ENCODE results near the gene CNTN4. TPM values are rescaled to one million over a fixed set of nuclear protein-coding genes. Genes with fewer than 3 reads are reported as not detected.
"Not testable (repeated sequence)": the region's sequence is repeated elsewhere in the genome, so short reads cannot be mapped to it uniquely, and the experiment has no call there.

CNTN4 gene
- total and polyA plus RNA-seq, 3 experiments from 2014 or later, result not detected

DNA sequence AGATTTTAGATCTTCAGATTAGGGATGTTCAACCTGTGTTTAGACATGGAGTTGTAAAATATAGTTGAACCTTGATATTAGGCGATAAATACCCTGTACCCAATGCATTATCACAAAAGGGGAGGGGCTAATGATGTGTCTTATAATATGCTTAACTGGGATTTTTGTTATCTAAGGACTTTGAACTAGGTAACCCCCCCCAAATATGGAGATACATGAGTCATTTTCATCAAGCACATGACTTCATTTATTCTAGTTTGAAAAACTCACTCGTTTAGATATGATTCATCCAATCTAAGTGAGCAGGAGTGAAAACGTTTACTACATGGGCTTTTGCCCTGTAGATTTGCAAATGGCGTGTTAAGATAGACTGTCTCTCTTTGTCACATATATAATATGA lies 799.2 kb downstream of the CNTN4 start:
- peaks cover 0 to 5% (median 0%) of the 10 kb centered on the region in 5 donors for H3K9me3 Mint-ChIP-seq
- no peaks in the 10 kb centered on the region for H3K36me3 ChIP-seq (ENCODE audit: insufficient read depth, low read length)
- H3K4me1 ChIP-seq (ENCODE audit: insufficient read depth, low read length), result no peaks in the 10 kb centered on the region
- peaks cover 2 to 8% of the 10 kb centered on the region in 2 donors for H3K27me3 Mint-ChIP-seq
- ChIA-PET CTCF (no interaction called here), POLR2A (no interaction called here)
- H3K36me3 Mint-ChIP-seq, result no peaks in the 10 kb centered on the region
- H3K4me1 Mint-ChIP-seq, result no peaks in the 10 kb centered on the region
- no peak overlapping the region for H3K4me3 Mint-ChIP-seq
- H3K4me3 ChIP-seq (ENCODE audit: low read length), result no peak overlapping the region
- no peaks in the 10 kb centered on the region for H3K9me3 ChIP-seq (ENCODE audit: low read length)
- no peak overlapping the region for H3K27ac ChIP-seq (ENCODE audit: low read depth, low read length)
- no peak for DNase-seq
- no peaks in the 10 kb centered on the region for H3K27me3 ChIP-seq (ENCODE audit: insufficient read depth, low read length, poor library complexity, severe bottlenecking)
- H3K27ac Mint-ChIP-seq, result no peak overlapping the region

DNA sequence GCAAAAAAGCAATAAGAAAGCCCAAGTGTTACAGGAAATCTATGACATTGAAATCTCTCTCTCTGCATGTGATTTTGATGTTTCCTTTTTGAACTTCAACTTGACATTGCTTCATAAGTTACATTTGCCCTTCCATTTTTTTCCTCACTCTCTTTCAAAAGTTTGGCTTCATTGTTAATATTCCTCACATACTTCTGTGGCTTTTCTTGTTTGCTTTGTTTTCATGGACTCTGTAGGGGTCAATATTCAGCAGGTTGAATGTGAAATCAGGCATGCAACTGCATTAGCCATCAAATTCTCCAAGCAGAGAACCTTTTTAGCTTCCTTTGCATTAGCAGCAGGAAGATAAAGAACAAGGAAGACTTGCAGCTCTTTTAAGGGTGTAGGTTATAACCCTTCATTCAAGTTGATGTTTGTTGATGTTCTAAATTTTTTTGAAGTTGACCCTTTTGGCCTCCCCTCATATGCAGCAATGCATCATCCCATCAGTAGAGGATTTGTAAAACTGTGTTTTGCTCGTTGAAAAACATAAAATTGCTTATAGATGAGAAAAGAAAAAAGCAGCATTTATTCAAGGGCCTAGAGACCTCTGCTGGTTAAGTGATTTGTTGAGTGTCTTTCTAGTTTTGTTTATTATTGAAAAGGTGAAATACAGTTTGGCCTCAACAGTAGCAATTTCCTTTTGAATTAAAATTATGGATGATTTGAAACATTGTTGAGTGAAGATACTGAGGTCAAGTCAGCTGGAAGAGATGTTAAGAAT lies 800.1 kb downstream of the CNTN4 start:
- DNase-seq, result no peak
- Histone ChIP-seq H3K27me3 (ENCODE audit: insufficient read depth, low read length, poor library complexity, severe bottlenecking) (no peaks in the 10 kb centered on the region), H3K4me3 (ENCODE audit: low read length) (no peak overlapping the region), H3K36me3 (ENCODE audit: insufficient read depth, low read length) (no peaks in the 10 kb centered on the region), H3K9me3 (ENCODE audit: low read length) (no peaks in the 10 kb centered on the region), H3K27ac (ENCODE audit: low read depth, low read length) (no peak overlapping the region), H3K4me1 (ENCODE audit: insufficient read depth, low read length) (no peaks in the 10 kb centered on the region)
- Mint-ChIP-seq H3K4me3 (no peak overlapping the region), H3K9me3 (peaks cover 0 to 5% (median 0%) of the 10 kb centered on the region in 5 donors), H3K27ac (no peak overlapping the region), H3K27me3 (peaks cover 2 to 8% of the 10 kb centered on the region in 2 donors), H3K36me3 (no peaks in the 10 kb centered on the region), H3K4me1 (no peaks in the 10 kb centered on the region)
- ChIA-PET CTCF (no interaction called here), POLR2A (no interaction called here)

DNA sequence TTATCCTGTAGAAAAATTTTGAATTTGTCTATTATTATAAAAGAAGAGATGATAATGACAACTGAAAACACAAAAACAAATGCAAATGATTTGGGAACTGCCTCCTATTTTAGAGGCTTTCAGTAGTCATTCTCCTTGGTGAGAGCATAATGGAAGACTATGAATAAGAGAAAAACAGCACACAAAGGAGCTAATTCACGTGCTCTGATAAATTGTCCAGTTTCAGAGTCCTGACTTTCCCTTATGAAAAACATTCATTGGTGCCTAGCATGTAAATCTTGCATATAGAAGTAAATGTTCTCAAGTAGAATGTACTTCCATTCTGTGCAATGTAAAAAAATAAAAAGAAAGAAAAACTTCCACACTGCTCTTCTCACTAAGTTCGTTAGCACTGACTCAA lies 805.4 kb downstream of the CNTN4 start:
- H3K4me1 ChIP-seq (ENCODE audit: insufficient read depth, low read length), result no peaks in the 10 kb centered on the region
- H3K9me3 ChIP-seq (ENCODE audit: low read length), result no peaks in the 10 kb centered on the region
- CTCF ChIA-PET, result no interaction called here
- Mint-ChIP-seq H3K4me1 (no peaks in the 10 kb centered on the region), H3K9me3 (no peaks in the 10 kb centered on the region), H3K27me3 (peaks cover 0 to 15% of the 10 kb centered on the region in 2 donors), H3K4me3 (no peak overlapping the region), H3K36me3 (no peaks in the 10 kb centered on the region), H3K27ac (no peak overlapping the region)
- H3K36me3 ChIP-seq (ENCODE audit: insufficient read depth, low read length), result no peaks in the 10 kb centered on the region
- no peaks in the 10 kb centered on the region for H3K27me3 ChIP-seq (ENCODE audit: insufficient read depth, low read length, poor library complexity, severe bottlenecking)
- H3K27ac ChIP-seq (ENCODE audit: low read depth, low read length), result no peak overlapping the region
- no peak overlapping the region for H3K4me3 ChIP-seq (ENCODE audit: low read length)
- DNase-seq, result no peak
- POLR2A ChIA-PET, result no interaction called here

DNA sequence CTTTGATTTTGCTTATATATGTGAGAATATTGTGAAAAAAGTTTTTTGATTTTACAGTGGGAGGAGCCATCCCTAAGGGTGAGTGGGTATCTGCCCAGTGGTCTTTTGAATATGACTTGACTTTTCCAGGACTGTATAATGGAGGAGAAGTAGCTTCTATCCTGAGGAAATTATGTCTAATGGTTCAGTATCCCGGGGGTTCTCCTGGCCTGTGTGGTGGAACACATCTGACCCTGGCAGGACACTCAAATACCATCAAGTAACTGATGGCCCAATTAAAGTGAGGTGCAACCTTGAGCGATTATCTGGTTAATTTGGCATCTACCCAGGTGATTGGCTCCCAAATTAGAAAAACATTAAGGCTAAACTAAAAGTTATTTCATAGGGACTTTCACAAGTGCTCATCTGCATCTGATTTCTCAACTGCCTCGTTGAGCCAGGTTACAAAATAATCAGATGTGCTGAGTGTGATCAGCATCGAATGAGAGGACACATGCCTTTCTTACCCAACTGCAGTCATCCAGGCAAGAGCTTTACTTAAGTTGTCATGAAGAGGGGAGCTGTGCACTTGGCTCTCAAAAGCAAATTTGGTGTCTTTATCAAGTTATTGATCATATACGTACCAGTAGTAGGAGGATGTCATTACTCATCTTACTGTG lies 810.2 kb downstream of the CNTN4 start:
- Mint-ChIP-seq H3K4me3 (no peak overlapping the region), H3K27me3 (peaks cover 0 to 16% of the 10 kb centered on the region in 2 donors), H3K9me3 (no peaks in the 10 kb centered on the region), H3K36me3 (no peaks in the 10 kb centered on the region), H3K27ac (no peak overlapping the region), H3K4me1 (no peaks in the 10 kb centered on the region)
- Histone ChIP-seq H3K4me1 (ENCODE audit: insufficient read depth, low read length) (no peaks in the 10 kb centered on the region), H3K27ac (ENCODE audit: low read depth, low read length) (no peak overlapping the region), H3K36me3 (ENCODE audit: insufficient read depth, low read length) (no peaks in the 10 kb centered on the region), H3K4me3 (ENCODE audit: low read length) (no peak overlapping the region), H3K9me3 (ENCODE audit: low read length) (no peaks in the 10 kb centered on the region), H3K27me3 (ENCODE audit: insufficient read depth, low read length, poor library complexity, severe bottlenecking) (no peaks in the 10 kb centered on the region)
- no peak for DNase-seq
- POLR2A ChIA-PET, result no interaction called here
- CTCF ChIA-PET, result no interaction called here

DNA sequence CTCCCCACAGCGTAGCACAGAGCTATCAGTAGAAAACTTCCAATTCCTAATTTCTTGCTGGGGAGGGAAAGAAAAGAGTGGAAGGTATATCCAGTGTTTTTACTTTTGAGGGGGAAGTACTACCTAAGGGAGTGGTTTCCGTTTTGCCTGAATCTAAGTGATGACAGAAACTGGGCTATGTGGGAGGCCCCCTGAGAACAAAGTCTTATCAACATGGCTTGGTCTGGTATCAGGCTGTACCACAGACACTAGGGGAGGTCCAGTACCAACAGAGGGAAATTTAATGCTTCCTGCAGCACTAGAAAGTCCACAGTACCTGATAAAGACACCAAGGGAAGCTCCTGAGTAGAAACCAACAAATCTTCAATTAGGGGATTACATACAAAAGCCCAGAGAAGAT lies 812.3 kb downstream of the CNTN4 start:
- Histone ChIP-seq H3K27ac (ENCODE audit: low read depth, low read length) (no peak overlapping the region), H3K9me3 (ENCODE audit: low read length) (no peaks in the 10 kb centered on the region), H3K27me3 (ENCODE audit: insufficient read depth, low read length, poor library complexity, severe bottlenecking) (no peaks in the 10 kb centered on the region), H3K4me1 (ENCODE audit: insufficient read depth, low read length) (no peaks in the 10 kb centered on the region), H3K36me3 (ENCODE audit: insufficient read depth, low read length) (no peaks in the 10 kb centered on the region), H3K4me3 (ENCODE audit: low read length) (no peak overlapping the region)
- Mint-ChIP-seq H3K36me3 (no peaks in the 10 kb centered on the region), H3K4me1 (no peaks in the 10 kb centered on the region), H3K27ac (no peak overlapping the region), H3K27me3 (peaks cover 0 to 13% of the 10 kb centered on the region in 2 donors), H3K4me3 (no peak overlapping the region), H3K9me3 (peaks cover 0 to 3% (median 0%) of the 10 kb centered on the region in 5 donors)
- no peak for DNase-seq
- ChIA-PET POLR2A (no interaction called here), CTCF (no interaction called here)

DNA sequence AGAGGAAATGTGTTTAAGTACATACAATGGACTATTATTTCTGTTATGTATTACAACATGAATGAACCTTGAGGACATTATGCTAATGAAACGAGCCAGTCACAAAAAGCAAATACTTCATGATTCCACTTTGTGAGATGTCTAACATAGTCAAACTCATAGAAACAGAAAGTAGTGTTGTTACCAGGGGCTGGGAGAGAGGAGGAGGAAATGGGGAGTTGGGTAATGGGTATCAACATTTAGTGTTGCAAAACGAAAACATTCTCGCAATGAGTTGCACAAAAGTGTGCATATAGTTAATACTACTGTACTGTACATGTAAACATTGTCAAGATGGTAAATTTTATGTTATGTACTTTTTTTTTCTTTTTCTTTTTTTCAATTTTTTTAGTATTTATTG lies 817.2 kb downstream of the CNTN4 start:
- CTCF ChIA-PET, result no interaction called here
- H3K4me1 ChIP-seq (ENCODE audit: insufficient read depth, low read length), result no peaks in the 10 kb centered on the region
- peaks cover 3 to 5% of the 10 kb centered on the region in 2 donors for H3K27me3 Mint-ChIP-seq
- POLR2A ChIA-PET, result no interaction called here
- no peak overlapping the region for H3K27ac Mint-ChIP-seq
- H3K9me3 ChIP-seq (ENCODE audit: low read length), result no peaks in the 10 kb centered on the region
- no peak overlapping the region for H3K27ac ChIP-seq (ENCODE audit: low read depth, low read length)
- H3K27me3 ChIP-seq (ENCODE audit: insufficient read depth, low read length, poor library complexity, severe bottlenecking), result no peaks in the 10 kb centered on the region
- no peaks in the 10 kb centered on the region for H3K36me3 Mint-ChIP-seq
- H3K36me3 ChIP-seq (ENCODE audit: insufficient read depth, low read length), result no peaks in the 10 kb centered on the region
- no peaks in the 10 kb centered on the region for H3K4me1 Mint-ChIP-seq
- no peak for DNase-seq
- no peak overlapping the region for H3K4me3 Mint-ChIP-seq
- H3K4me3 ChIP-seq (ENCODE audit: low read length), result no peak overlapping the region
- peaks cover 0 to 4% (median 0%) of the 10 kb centered on the region in 5 donors for H3K9me3 Mint-ChIP-seq

DNA sequence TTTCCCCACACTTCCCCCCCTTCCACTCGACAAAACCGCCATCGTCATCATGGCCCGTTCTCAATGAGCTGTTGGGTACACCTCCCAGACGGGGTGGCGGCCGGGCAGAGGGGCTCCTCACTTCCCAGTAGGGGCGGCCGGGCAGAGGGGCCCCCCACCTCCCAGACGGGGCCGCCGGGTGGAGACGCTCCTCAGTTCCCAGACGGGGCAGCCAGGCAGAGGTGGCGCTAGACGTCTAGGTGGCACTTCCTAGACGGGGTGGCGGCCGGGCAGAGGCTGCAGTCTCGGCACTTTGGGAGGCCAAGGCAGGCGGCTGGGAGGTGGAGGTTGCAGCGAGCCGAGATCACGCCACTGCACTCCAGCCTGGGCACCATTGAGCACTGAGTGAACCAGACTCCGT lies 818.0 kb downstream of the CNTN4 start:
- H3K4me3 ChIP-seq (ENCODE audit: low read length); H3K9me3 ChIP-seq (ENCODE audit: low read length); H3K4me1 Mint-ChIP-seq; DNase-seq; H3K4me3 Mint-ChIP-seq; H3K4me1 ChIP-seq (ENCODE audit: insufficient read depth, low read length); H3K9me3 Mint-ChIP-seq; CTCF ChIA-PET; H3K36me3 ChIP-seq (ENCODE audit: insufficient read depth, low read length); H3K36me3 Mint-ChIP-seq; H3K27ac ChIP-seq (ENCODE audit: low read depth, low read length); H3K27me3 ChIP-seq (ENCODE audit: insufficient read depth, low read length, poor library complexity, severe bottlenecking); POLR2A ChIA-PET; H3K27me3 Mint-ChIP-seq; H3K27ac Mint-ChIP-seq: not testable (repeated sequence)

DNA sequence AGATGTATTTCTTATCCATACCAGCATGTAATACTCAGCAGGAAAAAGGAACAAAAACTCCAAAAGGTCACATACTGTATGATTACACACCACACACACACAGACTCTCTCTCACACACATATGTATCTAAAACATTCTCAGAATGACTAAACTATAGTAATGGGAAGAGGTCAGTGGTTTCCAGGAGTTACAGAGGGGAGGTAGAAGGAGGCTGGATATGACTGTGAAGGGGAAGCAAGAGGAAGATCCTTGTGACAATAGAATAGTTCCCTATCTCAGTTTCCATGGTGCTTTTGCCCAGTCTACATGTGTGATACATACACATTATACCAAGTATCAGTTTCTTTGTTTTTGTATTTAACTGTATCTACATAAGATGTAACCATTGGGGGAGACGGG lies 821.4 kb downstream of the CNTN4 start:
- no peaks in the 10 kb centered on the region for H3K4me1 ChIP-seq (ENCODE audit: insufficient read depth, low read length)
- H3K4me3 ChIP-seq (ENCODE audit: low read length), result no peak overlapping the region
- POLR2A ChIA-PET, result no interaction called here
- peaks cover 0 to 2% (median 0%) of the 10 kb centered on the region in 3 donors for H3K4me1 Mint-ChIP-seq
- peaks cover 3 to 8% of the 10 kb centered on the region in 2 donors for H3K27me3 Mint-ChIP-seq
- H3K4me3 Mint-ChIP-seq, result no peak overlapping the region
- no peaks in the 10 kb centered on the region for H3K36me3 ChIP-seq (ENCODE audit: insufficient read depth, low read length)
- CTCF ChIA-PET, result no interaction called here
- no peaks in the 10 kb centered on the region for H3K27me3 ChIP-seq (ENCODE audit: insufficient read depth, low read length, poor library complexity, severe bottlenecking)
- no peak for DNase-seq
- H3K9me3 Mint-ChIP-seq, result peaks cover 0 to 4% (median 0%) of the 10 kb centered on the region in 5 donors
- no peaks in the 10 kb centered on the region for H3K9me3 ChIP-seq (ENCODE audit: low read length)
- H3K27ac Mint-ChIP-seq, result no peak overlapping the region
- no peaks in the 10 kb centered on the region for H3K36me3 Mint-ChIP-seq
- H3K27ac ChIP-seq (ENCODE audit: low read depth, low read length), result no peak overlapping the region

Measured in CD8-positive, alpha-beta memory T cell (primary cell).